NCI-H146 treated with DMSO at 0.1 percent for 48 hours (cell line): Measurements from ENCODE around the gene BMI1.
A peak's percentile ranks its signal among the peaks of the same experiment; 100 is the strongest.

ENCODE experiments used
- DNase-seq: peaks from one replicate; lab custom pipeline; 2025; ENCODE audit not compliant: unreplicated experiment; lab: John Stamatoyannopoulos, UW

Gene BMI1

DNA sequence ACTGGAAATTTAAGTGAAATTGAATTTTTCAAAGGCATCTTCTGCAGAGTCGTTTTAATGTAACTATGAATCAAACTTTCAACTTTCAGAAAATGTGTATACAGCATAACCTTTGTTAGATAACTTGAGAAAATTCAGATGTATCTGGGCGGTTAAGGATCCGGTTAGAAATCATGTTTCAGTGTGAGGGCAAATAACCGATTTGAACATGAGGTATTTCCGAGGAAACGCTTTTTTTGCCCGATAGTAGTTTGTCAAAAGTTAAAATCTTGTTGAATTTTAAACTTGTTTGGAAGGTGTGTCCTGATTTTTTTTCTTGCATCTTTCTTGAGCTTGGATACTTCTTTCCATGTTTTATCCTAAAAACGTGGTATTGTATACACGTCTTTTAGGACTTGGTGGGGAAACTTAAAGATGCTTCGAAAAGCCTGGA, 1.3 kb upstream of the BMI1 start:
- no peak for DNase-seq

DNA sequence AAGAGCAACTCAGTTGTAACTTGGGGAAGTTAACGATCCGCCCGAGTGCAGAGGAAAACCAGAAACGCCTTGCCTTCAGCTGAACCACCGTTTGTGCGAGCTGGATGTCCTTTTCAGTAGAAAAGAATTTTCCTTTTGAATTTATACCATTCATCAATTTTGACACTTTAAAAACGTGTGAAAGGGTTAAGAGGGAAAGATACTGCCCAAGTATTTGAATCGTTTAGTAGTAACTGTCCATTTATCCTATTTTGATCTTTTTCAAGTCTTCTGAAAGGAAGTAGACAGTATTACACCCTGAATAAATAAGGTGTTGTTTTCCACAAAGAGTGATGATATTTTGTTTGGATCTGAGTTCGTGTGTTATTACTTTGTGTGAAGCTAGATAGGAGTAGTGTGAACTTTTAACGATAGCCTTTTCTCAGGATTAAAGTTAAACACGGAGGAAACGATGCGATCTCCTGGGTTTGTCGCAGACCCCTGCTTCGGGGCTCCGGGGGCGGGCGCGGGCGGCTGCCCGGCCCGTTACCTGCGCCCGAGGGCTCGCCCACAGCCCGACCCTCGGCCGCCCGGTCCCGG, 830 bp upstream of the BMI1 start:
- no peak for DNase-seq

DNA sequence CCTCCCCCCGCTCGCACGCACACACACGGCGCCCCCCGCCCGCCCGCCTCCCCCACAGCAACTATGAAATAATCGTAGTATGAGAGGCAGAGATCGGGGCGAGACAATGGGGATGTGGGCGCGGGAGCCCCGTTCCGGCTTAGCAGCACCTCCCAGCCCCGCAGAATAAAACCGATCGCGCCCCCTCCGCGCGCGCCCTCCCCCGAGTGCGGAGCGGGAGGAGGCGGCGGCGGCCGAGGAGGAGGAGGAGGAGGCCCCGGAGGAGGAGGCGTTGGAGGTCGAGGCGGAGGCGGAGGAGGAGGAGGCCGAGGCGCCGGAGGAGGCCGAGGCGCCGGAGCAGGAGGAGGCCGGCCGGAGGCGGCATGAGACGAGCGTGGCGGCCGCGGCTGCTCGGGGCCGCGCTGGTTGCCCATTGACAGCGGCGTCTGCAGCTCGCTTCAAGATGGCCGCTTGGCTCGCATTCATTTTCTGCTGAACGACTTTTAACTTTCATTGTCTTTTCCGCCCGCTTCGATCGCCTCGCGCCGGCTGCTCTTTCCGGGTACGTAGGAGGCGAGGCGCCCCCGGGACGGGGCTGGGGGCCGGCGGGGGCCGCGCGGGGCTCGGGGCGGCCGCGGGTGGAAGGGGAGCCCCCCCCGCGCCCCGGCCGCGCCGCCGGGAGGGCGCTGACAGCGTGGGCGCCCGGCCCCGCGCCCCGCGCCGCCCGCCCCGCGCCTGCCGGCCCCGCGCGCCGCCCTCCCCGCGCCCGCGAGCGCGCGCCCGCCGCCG, 441 bp downstream of the BMI1 start:
- DNase-seq: peak; percentile 64

DNA sequence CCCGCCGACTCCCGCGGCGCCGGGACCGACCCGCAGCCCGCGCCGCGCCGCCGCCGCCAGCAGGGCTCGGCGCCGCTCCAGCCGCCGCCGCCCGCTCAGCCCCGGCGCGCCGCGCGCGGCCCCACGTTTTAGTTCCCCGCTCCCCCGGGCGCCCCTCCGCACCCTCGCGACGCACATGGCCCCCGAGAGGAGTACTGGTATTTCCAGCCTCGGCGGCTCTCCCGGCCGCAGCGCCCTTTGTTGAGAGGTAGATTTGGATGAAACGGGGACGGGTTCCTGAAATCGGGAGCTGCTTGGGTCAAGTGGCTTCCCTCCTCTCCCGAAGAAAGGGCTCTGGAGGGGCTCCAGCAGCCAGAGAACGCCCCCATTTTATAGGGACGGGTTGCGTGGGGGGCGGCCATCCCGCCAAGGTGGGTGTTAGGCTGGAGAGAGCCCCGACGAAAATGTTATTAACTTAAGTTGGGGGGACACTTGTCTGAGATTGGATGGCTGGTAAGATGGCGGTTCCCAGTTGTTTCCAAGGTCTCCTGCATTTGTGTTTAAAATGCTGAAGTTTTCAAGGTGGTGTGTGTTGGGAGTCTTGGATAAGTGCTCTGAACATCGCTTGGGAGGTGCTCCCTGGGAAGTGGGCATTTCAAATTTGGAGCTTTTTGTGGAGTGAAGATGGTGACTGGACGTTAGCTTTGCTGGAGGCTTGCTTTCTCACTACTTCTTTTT, 1.2 kb downstream of the BMI1 start:
- DNase-seq: peak; percentile 32

DNA sequence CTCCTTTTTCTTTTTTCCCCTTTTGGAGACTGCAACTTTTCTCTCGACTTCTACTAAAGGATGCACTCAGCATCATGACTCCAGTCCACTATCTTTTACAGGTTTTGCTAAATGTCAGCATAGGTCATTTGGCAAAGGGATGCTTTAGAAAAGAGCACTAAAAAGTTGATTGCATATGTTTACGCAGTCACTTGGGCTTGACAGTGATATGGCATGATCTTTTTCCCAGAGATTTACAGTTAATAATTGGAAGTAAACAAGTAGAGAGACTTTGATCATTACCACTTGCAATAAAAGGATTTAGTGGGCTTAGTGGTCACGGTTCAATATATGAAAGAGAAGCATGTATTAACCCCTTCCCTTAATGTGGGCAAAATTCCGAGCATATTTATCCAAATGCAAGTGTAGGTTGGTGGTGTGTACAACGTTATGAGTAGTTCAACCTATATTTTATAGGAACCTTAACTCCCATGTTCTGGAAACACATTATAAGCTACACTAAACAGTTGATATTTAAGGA, 1.8 kb downstream of the BMI1 start:
- no peak for DNase-seq

DNA sequence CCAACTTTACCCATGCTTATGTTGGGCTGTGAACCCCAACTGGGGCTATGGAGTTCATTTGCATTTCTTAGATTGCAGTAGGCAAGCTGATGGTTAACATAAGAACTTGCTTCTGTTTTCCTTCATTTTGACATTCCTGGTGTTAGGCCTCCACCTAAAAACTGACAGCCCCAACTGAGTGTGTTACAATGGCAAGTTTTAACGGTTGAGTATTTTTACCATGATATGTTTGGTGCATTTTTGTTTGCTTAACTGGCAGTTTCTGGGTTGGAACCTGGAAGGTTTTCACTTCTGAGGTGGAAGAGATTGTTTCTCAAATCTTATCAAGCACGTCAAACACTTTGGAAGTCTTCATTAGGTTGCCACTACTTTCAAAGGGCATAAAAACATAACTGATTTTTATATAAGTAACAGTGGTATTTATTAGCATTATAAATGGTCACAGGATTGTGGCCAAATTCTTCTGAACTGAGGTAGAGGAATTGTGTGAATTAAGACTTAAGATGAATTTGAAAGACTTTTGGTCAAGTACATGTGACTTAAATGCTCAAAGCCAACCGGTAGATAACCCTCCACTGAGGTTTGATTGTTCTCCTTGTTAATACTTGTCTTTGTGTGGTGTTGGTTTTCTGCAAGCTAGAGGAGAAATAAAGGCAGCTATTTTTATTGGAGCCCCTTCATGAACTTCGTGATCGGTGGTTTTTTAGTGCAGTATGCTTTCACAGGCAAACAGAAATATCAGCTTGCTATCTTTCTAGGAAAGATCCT, 2.8 kb downstream of the BMI1 start:
- DNase-seq: no peak

DNA sequence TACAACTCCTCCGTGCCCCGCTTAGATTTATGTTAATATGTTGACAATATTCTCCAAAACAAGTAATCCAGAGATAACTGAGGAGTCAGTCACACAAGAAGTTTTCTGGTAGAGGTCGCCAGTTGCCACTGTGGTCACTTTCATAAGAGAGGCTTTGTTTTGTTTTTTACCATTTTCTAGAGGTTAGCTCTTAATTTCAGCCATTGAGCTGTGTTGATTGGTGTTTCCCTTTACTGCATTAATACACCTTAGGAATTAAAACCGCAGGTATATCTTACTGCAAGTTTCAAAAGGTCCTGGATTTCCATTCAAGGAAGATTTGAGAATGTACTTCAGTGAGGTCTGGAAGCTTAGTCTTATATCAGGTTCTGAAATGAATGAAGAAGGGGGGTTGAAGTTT, 3.5 kb downstream of the BMI1 start:
- no peak for DNase-seq

DNA sequence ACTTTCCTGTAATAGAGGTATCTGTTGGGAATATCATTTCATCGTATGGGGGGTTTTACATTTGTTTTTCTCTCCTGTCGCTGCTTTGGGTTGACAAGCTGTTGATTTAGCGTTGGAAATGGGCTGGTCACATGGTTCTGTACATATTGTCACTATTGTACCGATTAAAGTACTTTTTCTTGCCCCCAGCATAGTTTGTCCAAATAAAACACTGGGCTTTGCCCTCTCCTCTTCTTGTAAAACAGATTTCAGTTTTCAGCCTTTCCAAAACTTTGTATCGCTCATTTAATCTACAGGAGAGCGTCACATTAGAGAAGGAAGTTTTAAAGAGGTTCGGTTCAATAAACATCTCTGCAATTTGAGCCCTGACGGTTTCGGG, 4.0 kb downstream of the BMI1 start:
- DNase-seq: no peak

DNA sequence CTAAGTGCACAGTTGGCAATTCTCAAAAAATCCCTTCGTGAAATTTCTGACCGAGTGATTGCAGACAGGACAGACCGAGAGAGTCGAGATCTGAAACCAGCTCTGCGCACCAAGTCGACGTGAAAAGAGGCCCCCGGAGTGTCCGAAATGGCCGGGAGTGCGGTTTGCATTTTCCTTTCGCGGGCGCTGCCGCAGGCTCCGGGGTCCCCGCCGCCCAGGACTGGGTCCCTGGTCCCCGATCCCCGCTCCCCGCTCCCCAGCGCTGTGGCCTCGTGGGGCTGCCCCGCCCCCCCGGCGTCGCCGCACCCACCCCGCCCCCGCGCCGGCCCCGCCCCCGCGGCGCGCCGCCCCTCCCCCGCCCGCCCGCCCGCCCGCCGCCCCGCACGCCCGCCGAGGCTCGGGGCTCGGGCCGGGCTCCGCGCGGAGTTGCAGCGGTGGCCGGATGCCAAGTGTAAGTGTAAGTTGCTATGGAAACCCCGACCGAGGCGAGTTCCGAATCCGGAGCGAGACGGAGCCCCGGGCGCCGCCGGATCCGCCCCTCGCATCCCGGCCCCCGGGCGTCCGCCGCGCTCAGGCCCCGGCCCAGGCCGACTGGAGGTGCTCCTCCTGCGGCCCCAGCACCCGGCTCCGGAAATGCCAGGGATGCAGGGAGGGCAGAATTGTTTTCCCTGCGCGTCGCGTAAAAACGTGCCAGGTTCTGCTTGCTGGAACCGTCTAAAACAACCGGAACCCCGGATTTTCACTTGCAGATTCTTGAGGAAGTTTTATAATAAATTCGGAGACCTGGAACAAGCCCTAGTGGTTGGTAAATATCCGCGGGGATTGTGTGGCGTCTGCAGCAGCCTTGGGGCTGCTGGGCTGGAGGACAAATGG, 4.6 kb downstream of the BMI1 start:
- peak; percentile 65 for DNase-seq

DNA sequence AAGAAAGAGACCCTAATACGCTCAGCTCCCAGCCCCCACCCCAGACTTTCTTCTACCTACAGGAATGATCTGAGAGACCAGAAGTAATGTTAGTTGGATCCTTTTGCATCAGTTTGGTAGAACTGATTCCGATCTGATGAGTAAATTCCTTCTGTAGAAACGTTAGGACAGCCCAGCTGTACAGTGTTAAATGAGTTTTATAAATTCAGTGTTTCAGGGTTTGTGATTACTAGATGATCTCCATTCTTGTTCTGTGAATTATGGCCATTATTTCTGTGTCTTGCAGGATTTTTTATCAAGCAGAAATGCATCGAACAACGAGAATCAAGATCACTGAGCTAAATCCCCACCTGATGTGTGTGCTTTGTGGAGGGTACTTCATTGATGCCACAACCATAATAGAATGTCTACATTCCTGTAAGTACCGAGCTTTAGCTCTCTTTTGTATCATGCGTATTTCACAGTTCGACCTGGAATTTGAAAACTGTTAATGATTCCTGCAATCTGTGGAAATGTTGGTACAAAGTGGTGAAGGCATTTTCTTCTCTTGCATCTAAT, 5.3 kb downstream of the BMI1 start:
- no peak for DNase-seq

DNA sequence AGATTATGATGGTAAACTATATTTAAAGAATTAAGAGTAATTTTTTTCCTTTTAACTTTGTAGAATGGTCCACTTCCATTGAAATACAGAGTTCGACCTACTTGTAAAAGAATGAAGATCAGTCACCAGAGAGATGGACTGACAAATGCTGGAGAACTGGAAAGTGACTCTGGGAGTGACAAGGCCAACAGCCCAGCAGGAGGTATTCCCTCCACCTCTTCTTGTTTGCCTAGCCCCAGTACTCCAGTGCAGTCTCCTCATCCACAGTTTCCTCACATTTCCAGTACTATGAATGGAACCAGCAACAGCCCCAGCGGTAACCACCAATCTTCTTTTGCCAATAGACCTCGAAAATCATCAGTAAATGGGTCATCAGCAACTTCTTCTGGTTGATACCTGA, 8.3 kb downstream of the BMI1 start:
- no peak for DNase-seq

DNA sequence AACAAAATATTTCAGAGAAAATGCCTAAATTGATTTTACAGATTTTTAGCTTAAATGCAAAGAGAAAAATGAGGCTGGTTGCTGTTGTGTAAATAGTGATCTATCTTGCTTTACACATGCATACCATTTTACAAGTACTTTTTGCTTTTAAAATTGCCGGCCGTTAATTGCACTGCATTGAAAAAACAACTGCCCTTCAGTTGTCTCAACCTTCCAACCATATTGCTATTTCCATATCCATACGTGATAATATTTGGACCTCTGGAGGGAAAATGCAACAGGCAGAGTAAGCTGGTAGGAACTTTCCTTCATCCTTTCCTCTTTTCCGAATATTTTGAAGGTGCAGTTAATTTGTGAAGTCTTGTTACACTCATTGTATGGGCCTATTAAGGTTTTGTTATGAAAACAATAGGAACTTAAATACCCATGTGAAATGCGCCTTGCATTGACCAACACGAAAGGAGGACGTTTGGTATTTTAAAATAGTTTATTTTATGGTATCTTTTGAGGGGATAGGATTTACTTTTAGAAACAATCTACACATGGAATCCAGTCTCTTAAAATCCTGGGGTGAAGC, 11.3 kb downstream of the BMI1 start:
- no peak for DNase-seq

DNA sequence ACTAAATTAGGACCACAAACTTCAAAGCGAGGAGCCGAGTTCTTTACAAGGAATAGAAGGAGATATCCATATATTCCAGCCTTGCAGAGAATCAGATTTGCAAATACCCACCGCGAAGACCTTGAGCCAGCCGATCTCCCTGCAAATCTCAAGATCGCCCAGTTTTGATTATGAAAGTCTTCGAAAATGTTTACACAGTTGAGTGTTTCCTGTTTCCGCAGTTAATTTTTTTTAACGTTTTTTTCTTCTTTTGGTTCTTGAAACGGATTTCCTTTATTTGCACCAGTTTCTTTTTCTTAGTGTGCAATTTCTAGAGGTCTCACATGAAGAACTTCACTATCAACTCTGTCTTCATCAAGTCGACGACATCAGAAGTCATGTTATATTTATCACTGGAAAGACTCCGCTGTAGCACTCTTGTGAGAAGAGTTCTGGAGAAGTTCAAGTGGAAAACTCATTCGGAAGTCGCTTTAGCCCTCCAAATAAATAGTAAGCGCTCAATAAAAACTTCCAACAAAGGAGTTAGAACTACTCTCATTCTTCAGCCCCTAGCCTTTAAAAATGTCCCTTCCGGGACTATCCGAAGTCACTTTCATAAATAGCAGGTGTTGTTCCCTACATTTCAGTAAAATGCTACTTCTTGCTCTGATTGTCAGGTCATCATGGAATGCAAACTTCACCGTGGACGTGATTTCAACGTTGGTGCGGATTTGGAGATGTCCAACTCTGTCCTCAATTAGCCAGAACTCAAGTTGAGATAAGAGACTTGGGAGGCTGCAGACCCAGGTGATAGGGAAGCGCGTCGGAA, 12.5 kb downstream of the BMI1 start:
- DNase-seq: no peak

DNA sequence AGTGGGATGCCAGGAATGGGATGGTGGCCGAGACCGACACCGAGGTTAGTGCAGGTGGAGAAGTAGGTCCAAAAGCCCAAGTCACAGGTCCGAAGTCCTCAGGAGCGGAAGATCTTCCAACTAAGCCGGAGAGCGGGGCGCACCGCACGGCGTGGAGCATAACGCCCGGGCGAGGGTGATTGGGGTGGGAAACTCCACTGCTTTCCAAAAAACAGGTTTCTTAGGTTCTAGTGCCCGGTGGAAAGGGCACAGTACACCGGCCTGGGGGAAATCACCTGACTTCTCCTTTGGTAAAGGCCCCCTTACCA, 13.0 kb downstream of the BMI1 start:
- DNase-seq: no peak

DNA sequence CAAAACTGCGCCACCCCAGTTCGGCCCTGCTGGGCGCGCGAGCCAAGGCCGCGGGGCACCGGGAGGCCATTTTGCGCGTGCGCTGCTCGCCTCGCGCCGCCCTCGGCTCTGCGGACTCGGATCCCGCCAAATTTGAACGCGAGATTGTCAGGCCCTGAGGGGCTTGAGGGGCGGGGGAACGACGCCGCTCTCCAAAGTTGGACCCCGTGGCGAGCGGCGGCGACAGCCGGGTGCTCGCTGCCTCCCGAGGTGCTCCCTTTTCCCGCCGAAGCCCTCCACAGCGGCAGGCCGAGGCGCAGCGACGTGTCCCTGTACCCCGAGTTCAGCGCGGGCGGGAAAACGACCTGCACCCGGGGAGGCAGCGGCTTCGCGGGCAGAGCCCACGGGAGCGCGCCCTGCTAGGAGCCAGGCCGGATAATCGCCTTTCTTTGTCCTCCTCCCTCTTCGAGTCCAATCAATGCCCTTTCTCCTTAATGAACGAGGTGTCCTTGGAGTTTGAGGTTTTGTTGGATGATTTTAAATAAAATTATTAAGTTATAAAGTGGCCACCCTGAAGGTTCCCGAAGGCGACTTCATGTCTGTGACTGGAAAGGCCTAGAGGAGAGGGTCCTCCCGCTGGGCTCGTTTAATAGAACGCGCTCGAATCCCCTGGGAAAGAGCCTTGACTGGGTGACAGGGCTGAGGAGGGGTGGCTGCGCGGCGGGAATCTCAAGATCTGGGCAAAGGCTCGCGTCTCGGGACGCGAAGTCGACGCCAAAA, 13.7 kb downstream of the BMI1 start:
- DNase-seq: no peak

DNA sequence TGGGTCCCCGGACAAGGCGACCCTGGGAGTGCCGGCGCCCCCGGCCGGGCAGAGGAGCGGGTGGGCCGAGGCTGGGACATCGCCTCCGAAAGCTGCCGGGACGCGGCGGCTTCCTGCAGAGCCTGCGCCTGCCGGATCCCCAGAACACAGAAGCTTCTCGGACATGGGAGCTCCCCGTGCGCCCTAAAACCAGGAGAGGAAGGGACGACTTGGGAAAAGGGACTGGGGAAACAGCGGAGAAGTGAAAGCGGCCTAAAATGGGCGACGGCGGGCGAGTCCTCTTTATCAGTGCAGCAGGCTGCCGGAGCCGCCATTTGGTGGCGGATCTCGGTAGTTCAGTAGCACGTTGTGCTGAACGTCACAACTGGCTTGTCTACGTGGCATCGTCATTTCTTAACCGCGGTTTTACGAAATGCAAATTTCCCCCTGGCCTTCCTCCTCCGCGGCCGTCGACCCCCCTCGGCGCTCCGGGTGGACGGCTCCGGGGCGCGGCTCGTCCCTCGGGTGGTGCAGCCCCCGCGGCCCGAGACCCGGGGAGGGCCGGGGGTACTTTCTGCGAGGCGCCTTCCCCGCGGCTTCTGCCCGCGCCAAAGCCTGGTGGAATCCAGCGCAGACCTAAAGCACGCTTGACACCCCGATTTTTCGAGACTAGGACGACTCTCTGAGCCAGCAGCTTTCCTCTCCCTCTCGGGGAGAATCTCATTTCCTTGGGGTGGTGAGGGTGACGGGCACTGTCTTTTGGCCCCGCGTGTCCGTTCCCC, 14.5 kb downstream of the BMI1 start:
- DNase-seq: no peak

DNA sequence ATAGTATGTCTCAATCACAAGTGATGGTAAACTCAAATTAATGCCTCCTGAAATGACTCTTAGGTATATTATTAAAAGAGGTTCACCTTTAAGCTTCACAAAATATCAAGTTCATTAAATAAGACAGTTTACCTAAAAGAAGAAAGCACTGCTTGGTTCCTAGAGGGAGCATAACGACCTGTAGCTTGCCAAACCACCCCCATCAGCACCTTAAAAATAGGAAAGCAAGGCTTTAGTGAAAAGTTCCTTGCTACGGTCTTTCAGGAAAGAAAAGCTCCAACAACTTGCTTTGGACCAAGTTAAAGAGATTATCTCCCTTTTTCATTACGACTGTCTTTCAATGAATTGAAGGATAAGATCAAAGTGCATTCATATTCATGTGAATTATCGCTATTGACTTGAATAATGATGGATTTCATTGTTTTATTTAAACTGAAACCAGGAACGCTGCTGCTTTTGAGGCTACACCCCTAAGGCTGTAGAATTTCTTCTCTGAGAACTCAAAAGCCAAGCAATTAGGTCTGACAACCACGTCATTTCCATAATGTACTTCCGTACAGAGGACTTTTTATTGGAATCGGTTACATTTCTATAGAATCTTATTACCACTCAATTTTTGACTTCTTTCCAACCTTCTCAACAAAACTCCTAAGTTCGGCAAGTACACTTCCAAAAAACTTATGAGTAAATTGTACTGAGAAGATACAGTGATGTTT, 17.4 kb downstream of the BMI1 start:
- DNase-seq: no peak
